ENCODE data around the gene MEGF11.
A peak's percentile ranks its signal among the peaks of the same experiment; 100 is the strongest.
"Not testable (repeated sequence)": the region's sequence is repeated elsewhere in the genome, so short reads cannot be mapped to it uniquely, and the experiment has no call there.

The MEGF11 gene

GRCh38 chr15:66275352-66275751, 21.8 kb upstream of the MEGF11 start:
- no peak for DNase-seq

GRCh38 chr15:66270932-66271331, 17.4 kb upstream of the MEGF11 start:
- DNase-seq = no peak

- DNase-seq = peak; percentile 40 to 64 (median 45)
Observed at GRCh38 chr15:66269326-66270090, 16.0 kb upstream of the MEGF11 start.

GRCh38 chr15:66264859-66265513, 11.4 kb upstream of the MEGF11 start:
- no peak for DNase-seq

- not testable (repeated sequence) for DNase-seq
Observed at GRCh38 chr15:66262837-66263236, 9.3 kb upstream of the MEGF11 start.

- DNase-seq = no peak
Observed at GRCh38 chr15:66261056-66261455, 7.5 kb upstream of the MEGF11 start.

- peak in 3 of 4 experiments; percentile 10 to 41 (median 37) for DNase-seq
Observed at GRCh38 chr15:66256692-66257091, 3.1 kb upstream of the MEGF11 start.

GRCh38 chr15:66254951-66255676, 1.6 kb upstream of the MEGF11 start:
- DNase-seq = no peak

- no peak for DNase-seq
Observed at GRCh38 chr15:66254089-66254950, 770 bp upstream of the MEGF11 start.

GRCh38 chr15:66252685-66253417, 699 bp downstream of the MEGF11 start:
- peak in 3 of 4 experiments; percentile 10 to 45 (median 40) for DNase-seq

- DNase-seq = peak; percentile 44 to 79 (median 58)
Observed at GRCh38 chr15:66251790-66252684, 1.5 kb downstream of the MEGF11 start.

- DNase-seq = no peak
Observed at GRCh38 chr15:66251065-66251789, 2.3 kb downstream of the MEGF11 start.

GRCh38 chr15:66249605-66250174, 3.9 kb downstream of the MEGF11 start:
- no peak for DNase-seq

GRCh38 chr15:66246937-66247336, 6.6 kb downstream of the MEGF11 start:
- DNase-seq = no peak

GRCh38 chr15:66245832-66246231, 7.7 kb downstream of the MEGF11 start:
- DNase-seq = not testable (repeated sequence)

- DNase-seq = no peak
Observed at GRCh38 chr15:66241908-66242285, 11.7 kb downstream of the MEGF11 start.

- no peak for DNase-seq
Observed at GRCh38 chr15:66241087-66241907, 12.3 kb downstream of the MEGF11 start.

- peak in 3 of 4 experiments; percentile 13 to 27 (median 18) for DNase-seq
Observed at GRCh38 chr15:66240240-66240794, 13.2 kb downstream of the MEGF11 start.

Data from suppressor macrophage (primary cell).